ENCODE results near the gene PTPRN2. TPM values are rescaled to one million over a fixed set of nuclear protein-coding genes. Genes with fewer than 3 reads are reported as not detected.
"Not testable (repeated sequence)": the region's sequence is repeated elsewhere in the genome, so short reads cannot be mapped to it uniquely, and the experiment has no call there.

PTPRN2 gene
- polyA plus RNA-seq, 1 experiment: 0.02 TPM

DNA sequence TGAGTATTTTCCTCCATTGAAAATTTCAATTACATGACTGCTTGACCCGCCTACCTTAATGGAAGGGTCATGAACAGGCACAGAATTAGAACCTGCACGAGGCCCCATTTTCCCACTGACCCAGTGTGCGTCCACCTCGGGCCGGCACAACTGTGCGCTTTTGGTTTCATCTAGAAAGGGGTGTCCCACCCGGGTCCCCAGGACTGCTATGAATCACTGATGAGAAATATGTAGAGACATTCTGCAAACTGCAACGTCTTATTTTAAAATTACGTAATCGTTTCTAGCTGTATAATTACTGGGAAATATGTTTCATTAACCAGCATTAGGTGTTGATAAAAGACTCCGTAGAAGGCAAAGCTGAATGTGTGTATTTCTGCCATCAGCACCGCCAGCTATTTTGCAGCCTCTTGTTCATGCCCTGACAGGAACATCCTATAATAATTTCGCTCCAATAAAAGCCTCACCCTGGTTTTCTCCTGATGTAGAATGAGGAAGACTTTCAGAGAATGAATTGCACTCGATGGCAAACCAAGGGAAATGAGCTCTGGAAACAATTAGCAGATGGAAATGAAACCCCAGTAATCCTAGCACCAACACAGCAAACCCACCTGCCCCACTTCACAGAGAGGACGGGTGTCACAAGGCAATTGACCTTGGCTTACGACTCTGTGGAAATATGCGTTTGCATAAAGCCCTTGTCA, 688.7 kb downstream of the PTPRN2 start:
- POLR2A ChIA-PET: no interaction called here
- Histone ChIP-seq H3K4me3 (ENCODE audit: low read depth, low read length) (no peak overlapping the region), H3K27ac (ENCODE audit: low read depth, low read length) (no peak overlapping the region), H3K9me3 (ENCODE audit: control insufficient read depth, insufficient read depth, low read length) (peaks cover 85% of the 10 kb centered on the region), H3K27me3 (ENCODE audit: control insufficient read depth, insufficient read depth, low read length) (no peaks in the 10 kb centered on the region)
- CTCF ChIA-PET: no interaction called here
- DNase-seq (ENCODE audit: low read depth, low spot score): no peak
- TF ChIP-seq, protein P1, sequence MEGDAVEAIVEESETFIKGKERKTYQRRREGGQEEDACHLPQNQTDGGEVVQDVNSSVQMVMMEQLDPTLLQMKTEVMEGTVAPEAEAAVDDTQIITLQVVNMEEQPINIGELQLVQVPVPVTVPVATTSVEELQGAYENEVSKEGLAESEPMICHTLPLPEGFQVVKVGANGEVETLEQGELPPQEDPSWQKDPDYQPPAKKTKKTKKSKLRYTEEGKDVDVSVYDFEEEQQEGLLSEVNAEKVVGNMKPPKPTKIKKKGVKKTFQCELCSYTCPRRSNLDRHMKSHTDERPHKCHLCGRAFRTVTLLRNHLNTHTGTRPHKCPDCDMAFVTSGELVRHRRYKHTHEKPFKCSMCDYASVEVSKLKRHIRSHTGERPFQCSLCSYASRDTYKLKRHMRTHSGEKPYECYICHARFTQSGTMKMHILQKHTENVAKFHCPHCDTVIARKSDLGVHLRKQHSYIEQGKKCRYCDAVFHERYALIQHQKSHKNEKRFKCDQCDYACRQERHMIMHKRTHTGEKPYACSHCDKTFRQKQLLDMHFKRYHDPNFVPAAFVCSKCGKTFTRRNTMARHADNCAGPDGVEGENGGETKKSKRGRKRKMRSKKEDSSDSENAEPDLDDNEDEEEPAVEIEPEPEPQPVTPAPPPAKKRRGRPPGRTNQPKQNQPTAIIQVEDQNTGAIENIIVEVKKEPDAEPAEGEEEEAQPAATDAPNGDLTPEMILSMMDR (IDR thresholded peaks at IDR 0.05; ENCODE audit: low read depth, low read length): no peak

DNA sequence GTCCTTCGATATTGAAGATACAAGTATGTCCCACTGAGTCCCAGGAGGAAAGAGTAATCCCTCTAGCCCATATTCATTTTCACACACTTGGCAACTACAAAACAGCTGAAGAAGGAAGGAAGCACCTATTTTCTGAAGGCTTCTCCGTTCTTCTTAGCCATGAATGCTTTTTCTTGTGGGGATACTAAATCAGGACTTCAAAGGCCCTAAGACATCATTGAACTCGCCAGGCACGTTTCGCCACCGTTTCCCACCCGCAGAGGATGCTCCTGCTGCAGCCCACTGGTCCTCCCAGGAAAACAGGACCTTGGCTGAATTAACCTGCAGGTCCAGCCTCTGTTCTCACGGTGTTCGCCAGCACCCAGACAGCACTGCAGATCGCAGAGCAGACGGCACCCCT, 689.4 kb downstream of the PTPRN2 start:
- ChIA-PET CTCF (no interaction called here), POLR2A (no interaction called here)
- Histone ChIP-seq H3K27ac (ENCODE audit: low read depth, low read length) (no peak overlapping the region), H3K9me3 (ENCODE audit: control insufficient read depth, insufficient read depth, low read length) (peaks cover 86% of the 10 kb centered on the region), H3K4me3 (ENCODE audit: low read depth, low read length) (no peak overlapping the region), H3K27me3 (ENCODE audit: control insufficient read depth, insufficient read depth, low read length) (no peaks in the 10 kb centered on the region)
- DNase-seq (ENCODE audit: low read depth, low spot score): no peak
- TF ChIP-seq, protein P1 (IDR thresholded peaks at IDR 0.05; ENCODE audit: low read depth, low read length): no peak

DNA sequence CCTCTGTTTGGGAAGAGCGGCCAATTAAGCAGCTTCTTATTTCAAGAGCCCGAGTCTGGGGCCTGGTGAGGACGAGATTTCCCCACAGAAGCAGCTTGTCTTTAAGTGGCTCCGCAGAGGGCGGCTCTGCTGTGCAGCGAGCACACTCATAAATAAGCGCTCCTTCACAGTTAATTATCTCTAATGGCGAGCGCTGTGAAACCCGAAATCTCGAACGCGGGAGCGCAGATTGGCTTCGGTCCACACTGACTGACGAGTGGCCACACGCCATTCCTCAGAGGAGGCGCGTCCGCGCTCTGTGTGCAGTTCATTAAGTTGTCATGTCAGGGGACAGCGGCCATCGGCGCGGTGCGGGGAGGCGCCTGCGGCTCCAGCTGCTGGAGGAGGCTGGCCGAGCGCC, 689.9 kb downstream of the PTPRN2 start:
- TF ChIP-seq, protein P1 (IDR thresholded peaks at IDR 0.05; ENCODE audit: low read depth, low read length): no peak
- H3K4me3 ChIP-seq (ENCODE audit: low read depth, low read length): no peak overlapping the region
- H3K9me3 ChIP-seq (ENCODE audit: control insufficient read depth, insufficient read depth, low read length): peaks cover 87% of the 10 kb centered on the region
- no peaks in the 10 kb centered on the region for H3K27me3 ChIP-seq (ENCODE audit: control insufficient read depth, insufficient read depth, low read length)
- no peak for DNase-seq (ENCODE audit: low read depth, low spot score)
- H3K27ac ChIP-seq (ENCODE audit: low read depth, low read length): no peak overlapping the region
- CTCF ChIA-PET: no interaction called here
- POLR2A ChIA-PET: no interaction called here

DNA sequence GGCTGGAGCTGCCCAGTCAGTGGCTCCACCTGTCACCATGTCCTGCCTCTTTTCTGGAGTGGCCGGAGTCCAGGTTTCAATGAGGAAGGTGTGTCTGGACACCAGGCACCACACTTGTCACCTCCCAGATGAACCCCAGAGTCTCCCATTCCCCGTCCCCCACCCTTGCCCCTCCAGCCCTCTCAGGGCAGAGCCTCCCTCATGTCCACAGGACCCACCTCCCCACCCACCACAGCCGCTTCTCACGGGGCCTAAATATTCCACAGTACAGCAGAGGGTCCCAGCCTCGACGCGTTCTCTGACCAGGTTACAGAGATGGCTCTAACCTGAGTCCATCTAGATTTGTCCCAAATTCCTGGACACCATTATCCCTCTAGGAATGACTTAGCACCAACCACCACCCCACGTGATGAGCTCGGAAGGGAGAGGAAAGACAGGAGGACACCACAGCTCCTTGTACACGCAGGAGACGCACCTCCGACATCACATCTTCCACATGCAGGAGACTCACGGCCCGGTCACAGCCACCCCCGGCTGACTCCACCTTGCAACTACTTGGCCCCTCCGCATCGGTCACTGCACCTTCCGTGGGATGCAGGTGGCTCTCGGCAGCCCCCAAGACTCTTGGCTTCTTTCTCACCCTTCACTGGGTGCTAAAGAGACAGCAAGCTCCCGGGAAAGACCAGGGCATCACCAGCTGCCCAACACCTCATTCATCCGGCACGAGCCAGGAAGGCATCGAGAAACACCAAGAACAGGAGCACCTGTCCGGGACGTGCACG, 690.7 kb downstream of the PTPRN2 start:
- H3K27ac ChIP-seq (ENCODE audit: low read depth, low read length): no peak overlapping the region
- no peaks in the 10 kb centered on the region for H3K27me3 ChIP-seq (ENCODE audit: control insufficient read depth, insufficient read depth, low read length)
- ChIA-PET POLR2A (no interaction called here), CTCF (no interaction called here)
- TF ChIP-seq, protein P1 (IDR thresholded peaks at IDR 0.05; ENCODE audit: low read depth, low read length): no peak
- DNase-seq (ENCODE audit: low read depth, low spot score): no peak
- no peak overlapping the region for H3K4me3 ChIP-seq (ENCODE audit: low read depth, low read length)
- peaks cover 82% of the 10 kb centered on the region for H3K9me3 ChIP-seq (ENCODE audit: control insufficient read depth, insufficient read depth, low read length)

DNA sequence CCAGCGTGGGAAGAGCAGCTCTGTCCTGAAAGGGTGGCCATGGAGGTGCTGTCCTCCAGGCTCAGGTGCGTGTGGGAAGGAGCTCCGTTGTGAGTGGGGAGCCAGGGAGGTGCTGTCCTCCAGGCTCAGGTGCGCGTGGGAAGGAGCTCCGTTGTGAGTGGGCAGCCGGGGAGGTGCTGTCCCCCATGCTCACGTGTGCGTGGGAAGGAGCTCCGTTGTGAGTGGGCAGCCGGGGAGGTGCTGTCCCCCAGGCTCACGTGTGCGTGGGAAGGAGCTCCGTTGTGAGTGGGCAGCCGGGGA, 691.3 kb downstream of the PTPRN2 start:
- H3K27me3 ChIP-seq (ENCODE audit: control insufficient read depth, insufficient read depth, low read length); POLR2A ChIA-PET; H3K27ac ChIP-seq (ENCODE audit: low read depth, low read length); CTCF ChIA-PET; H3K4me3 ChIP-seq (ENCODE audit: low read depth, low read length); DNase-seq (ENCODE audit: low read depth, low spot score): not testable (repeated sequence)
- H3K9me3 ChIP-seq (ENCODE audit: control insufficient read depth, insufficient read depth, low read length): peaks cover 82% of the 10 kb centered on the region
